Hepatocyte (in vitro differentiated cells): ENCODE results near the gene CDHR1.

Experiments used
- CTCF ChIP-seq: fragments of 200-600 bp; sonication (generic); IDR thresholded peaks from 2 replicates; pipeline ENCODE4 v1.5.1; 2016; ENCODE audit warnings: antibody characterized with exemption, mild to moderate bottlenecking; ENCODE audit not compliant: poor library complexity
- EZH2 ChIP-seq: fragments of 200-600 bp; sonication (generic); IDR thresholded peaks from 2 replicates; pipeline ENCODE4 v1.6.1; 2016; ENCODE audit warnings: antibody characterized with exemption, mild to moderate bottlenecking, borderline replicate concordance
- EZH2phosphoT487 ChIP-seq: fragments of 200-600 bp; sonication (generic); IDR thresholded peaks from one replicate; pipeline ENCODE4 v1.6.1; 2018; ENCODE audit warnings: antibody characterized with exemption, mild to moderate bottlenecking, low read depth, moderate library complexity; ENCODE audit not compliant: unreplicated experiment, severe bottlenecking

DNA sequence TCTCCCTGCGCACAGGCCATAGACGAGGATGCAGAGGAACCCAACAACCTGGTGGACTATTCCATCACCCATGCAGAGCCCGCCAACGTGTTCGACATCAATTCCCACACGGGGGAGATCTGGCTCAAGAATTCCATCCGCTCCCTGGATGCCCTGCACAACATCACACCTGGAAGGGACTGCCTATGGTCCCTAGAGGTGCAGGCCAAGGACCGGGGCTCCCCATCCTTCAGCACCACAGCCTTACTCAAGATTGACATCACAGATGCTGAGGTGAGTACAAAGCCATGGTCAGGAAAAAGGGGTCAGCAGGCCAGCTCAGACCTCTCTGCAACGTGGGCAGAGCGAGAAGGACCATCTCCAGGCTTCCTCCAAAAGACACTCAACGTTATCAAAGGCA lies 18.7 kb downstream of the CDHR1 start:
- TF ChIP-seq CTCF (no peak), EZH2 (no peak), EZH2phosphoT487 (no peak)
